ENCODE measurements around the gene TSC2.
A peak's percentile ranks its signal among the peaks of the same experiment; 100 is the strongest.

Gene TSC2

GRCh38 chr16:2047330-2048115 lies at the start of gene TSC2, which contains the start of gene NTHL1:
TSC2 (plus strand) TSS chr16:2047985; CDS start chr16:2048616, 631 bp downstream.
NTHL1 (minus strand) TSS chr16:2047834; CDS start chr16:2047823, 11 bp downstream.
- DNase-seq (ENCODE audit: low read depth), result peak; percentile 87

- no peak for DNase-seq (ENCODE audit: low read depth)
These were observed 49.4 kb upstream of the TSC2 start for GRCh38 chr16:1998360-1998835.

GRCh38 chr16:1998852-1999801 lies 48.7 kb upstream of the TSC2 start:
- no peak for DNase-seq (ENCODE audit: low read depth)

GRCh38 chr16:1999866-2000514 lies 47.8 kb upstream of the TSC2 start:
- no peak for DNase-seq (ENCODE audit: low read depth)

GRCh38 chr16:2001035-2001434 lies 46.8 kb upstream of the TSC2 start:
- no peak for DNase-seq (ENCODE audit: low read depth)

GRCh38 chr16:2001456-2002355 lies 46.1 kb upstream of the TSC2 start:
- DNase-seq (ENCODE audit: low read depth), result no peak

- DNase-seq (ENCODE audit: low read depth), result no peak
These were observed 45.2 kb upstream of the TSC2 start for GRCh38 chr16:2002406-2003230.

GRCh38 chr16:2003231-2003826 lies 44.5 kb upstream of the TSC2 start:
- no peak for DNase-seq (ENCODE audit: low read depth)

GRCh38 chr16:2003827-2004641 lies 43.8 kb upstream of the TSC2 start:
- DNase-seq (ENCODE audit: low read depth), result peak; percentile 80

- no peak for DNase-seq (ENCODE audit: low read depth)
These were observed 42.8 kb upstream of the TSC2 start for GRCh38 chr16:2004795-2005517.

GRCh38 chr16:2005646-2006045 lies 42.1 kb upstream of the TSC2 start:
- DNase-seq (ENCODE audit: low read depth), result no peak

GRCh38 chr16:2006317-2006716 lies 41.5 kb upstream of the TSC2 start:
- DNase-seq (ENCODE audit: low read depth), result no peak

GRCh38 chr16:2007081-2007836 lies 40.5 kb upstream of the TSC2 start:
- DNase-seq (ENCODE audit: low read depth), result no peak

- DNase-seq (ENCODE audit: low read depth), result no peak
These were observed 39.7 kb upstream of the TSC2 start for GRCh38 chr16:2008009-2008526.

- DNase-seq (ENCODE audit: low read depth), result no peak
These were observed 39.1 kb upstream of the TSC2 start for GRCh38 chr16:2008631-2009163.

- DNase-seq (ENCODE audit: low read depth), result no peak
These were observed 38.5 kb upstream of the TSC2 start for GRCh38 chr16:2009164-2009711.

Data from activated T-cell treated with anti-CD3 and anti-CD28 coated beads for 1 hour (primary cell).